GM19438 (cell line): ENCODE measurements around the gene TTLL5.

Experiments used
- ATAC-seq: cut with Tn5 transposase; IDR thresholded peaks from one replicate; pipeline ENCODE4 v1.9.1; 2021; ENCODE audit warnings: low read depth; ENCODE audit not compliant: unreplicated experiment

Gene TTLL5

GRCh38 chr14:75700295-75700694, 39.2 kb downstream of the TTLL5 start:
- ATAC-seq: no peak

GRCh38 chr14:75702122-75702521, 41.1 kb downstream of the TTLL5 start:
- no peak for ATAC-seq

GRCh38 chr14:75702616-75703261, 41.7 kb downstream of the TTLL5 start:
- no peak for ATAC-seq

- no peak for ATAC-seq
Measured at GRCh38 chr14:75703467-75703866, 42.4 kb downstream of the TTLL5 start.

- ATAC-seq: no peak
Measured at GRCh38 chr14:75705014-75705413, 44.0 kb downstream of the TTLL5 start.

- ATAC-seq: no peak
Measured at GRCh38 chr14:75709207-75709812, 48.3 kb downstream of the TTLL5 start.

GRCh38 chr14:75711105-75711795, 50.2 kb downstream of the TTLL5 start:
- no peak for ATAC-seq

- no peak for ATAC-seq
Measured at GRCh38 chr14:75711796-75712211, 50.8 kb downstream of the TTLL5 start.

- no peak for ATAC-seq
Measured at GRCh38 chr14:75714991-75715390, 53.9 kb downstream of the TTLL5 start.

- ATAC-seq: no peak
Measured at GRCh38 chr14:75715926-75716780, 55.1 kb downstream of the TTLL5 start.

GRCh38 chr14:75717729-75718128, 56.7 kb downstream of the TTLL5 start:
- ATAC-seq: no peak

- no peak for ATAC-seq
Measured at GRCh38 chr14:75718199-75718598, 57.2 kb downstream of the TTLL5 start.

- ATAC-seq: no peak
Measured at GRCh38 chr14:75720116-75720515, 59.1 kb downstream of the TTLL5 start.

- ATAC-seq: no peak
Measured at GRCh38 chr14:75720842-75721498, 59.9 kb downstream of the TTLL5 start.

GRCh38 chr14:75723716-75724115, 62.7 kb downstream of the TTLL5 start:
- ATAC-seq: no peak

GRCh38 chr14:75724414-75725204, 63.6 kb downstream of the TTLL5 start:
- ATAC-seq: no peak

- ATAC-seq: no peak
Measured at GRCh38 chr14:75725481-75725880, 64.4 kb downstream of the TTLL5 start.

GRCh38 chr14:75726321-75726720, 65.3 kb downstream of the TTLL5 start:
- no peak for ATAC-seq

- no peak for ATAC-seq
Measured at GRCh38 chr14:75727124-75727523, 66.1 kb downstream of the TTLL5 start.

- ATAC-seq: no peak
Measured at GRCh38 chr14:75732888-75733287, 71.8 kb downstream of the TTLL5 start.
